OCI-LY7 (cell line): Measurements from ENCODE around the gene RTBDN. TPM values are rescaled to one million over a fixed set of nuclear protein-coding genes. Genes with fewer than 3 reads are reported as not detected.
A peak's percentile ranks its signal among the peaks of the same experiment; 100 is the strongest.

Experiments
- BruUV-seq: library from RNA; stranded (reverse); fragments of 400-500 nt; replicated peaks from 2 replicates; lab custom pipeline; 2021; lab: Mats Ljungman, UMichigan
- CTCF ChIA-PET: fragments of 300-600 bp; sonication (Branson Sonifier 250); formaldehyde crosslinking; loops from one replicate; lab custom pipeline; 2022; ENCODE audit warnings: antibody characterized with exemption; ENCODE audit not compliant: unreplicated experiment; lab: Charles Lee
- POLR2A ChIA-PET: fragments of 300-600 bp; sonication (Branson Sonifier 250); formaldehyde crosslinking; loops from one replicate; lab custom pipeline; 2022; ENCODE audit warnings: antibody characterized with exemption; lab: Charles Lee
- DNase-seq: peaks from one replicate; pipeline ENCODE4 v3.0.0-alpha.2; 2015; ENCODE audit warnings: low spot score
- H2AFZ ChIP-seq: fragments of 200-600 bp; sonication (generic), shearing (Covaris generic); 2 replicates; pipeline ENCODE4 v1.6.1; 2014; ENCODE audit warnings: mild to moderate bottlenecking, antibody characterized with exemption, low read length, moderate library complexity
- H3K27ac ChIP-seq: fragments of 200-600 bp; sonication (generic); 2 replicates; pipeline ENCODE4 v1.5.1; 2014; ENCODE audit warnings: mixed run types, low read depth, mild to moderate bottlenecking, moderate library complexity, low read length, inconsistent platforms; ENCODE audit not compliant: poor library complexity, severe bottlenecking
- H3K36me3 ChIP-seq: fragments of 200-600 bp; sonication (generic); 2 replicates; pipeline ENCODE4 v1.6.1; 2014; ENCODE audit warnings: mild to moderate bottlenecking, antibody characterized with exemption, low read length, moderate library complexity, mixed read lengths; ENCODE audit not compliant: insufficient read depth
- H3K4me1 ChIP-seq: fragments of 200-600 bp; sonication (generic); 2 replicates; pipeline ENCODE4 v1.5.1; 2014; ENCODE audit warnings: mild to moderate bottlenecking, low read length; ENCODE audit not compliant: insufficient read depth, poor library complexity, severe bottlenecking
- H3K4me2 ChIP-seq: fragments of 200-600 bp; sonication (generic); 2 replicates; pipeline ENCODE4 v1.6.1; 2014; ENCODE audit warnings: mild to moderate bottlenecking, low read length
- H3K4me3 ChIP-seq: fragments of 200-600 bp; sonication (generic); 2 replicates; pipeline ENCODE4 v1.5.1; 2014; ENCODE audit warnings: mild to moderate bottlenecking, low read depth, low read length; ENCODE audit not compliant: poor library complexity, severe bottlenecking
- H3K79me2 ChIP-seq: fragments of 200-600 bp; sonication (generic); 2 replicates; pipeline ENCODE4 v1.6.1; 2016; ENCODE audit warnings: low read depth, mild to moderate bottlenecking, low read length, moderate library complexity, mixed read lengths; ENCODE audit not compliant: insufficient read depth
- H3K9me2 ChIP-seq: fragments of 200-600 bp; sonication (generic); 2 replicates; pipeline ENCODE4 v1.6.1; 2016; ENCODE audit warnings: mild to moderate bottlenecking, low read length, mixed read lengths; ENCODE audit not compliant: insufficient read depth
- H3K9me3 ChIP-seq: fragments of 200-600 bp; sonication (generic); 2 replicates; pipeline ENCODE4 v1.6.1; 2014; ENCODE audit warnings: mild to moderate bottlenecking, mixed run types, low read length, mixed read lengths
- H4K20me1 ChIP-seq: fragments of 200-600 bp; sonication (generic); 2 replicates; pipeline ENCODE4 v1.6.1; 2014; ENCODE audit warnings: mild to moderate bottlenecking, antibody characterized with exemption, low read length, moderate library complexity, mixed read lengths; ENCODE audit not compliant: insufficient read depth
- EZH2phosphoT487 ChIP-seq: fragments of 200-600 bp; sonication (generic); IDR thresholded peaks from 2 replicates; pipeline ENCODE4 v1.6.1; 2018; ENCODE audit warnings: low read depth, borderline replicate concordance, mild to moderate bottlenecking, mixed run types, antibody characterized with exemption, low read length, moderate library complexity, mixed read lengths
- intact Hi-C: fragments of 100-400 bp; cut with micrococcal nuclease; formaldehyde crosslinking; loops from one replicate; pipeline ENCODE4 v1.10.0; 2022; ENCODE audit not compliant: unreplicated experiment
- total RNA-seq, 2 experiments: library from RNA; depleted of rRNA in 1 of 2; stranded (reverse); fragments of >200 nt in 1 of 2; shearing (Covaris generic) in 1 of 2; gene quantifications; 2 replicates each; pipeline ENCODE4 v1.2.3, GENCODE V29; 2014 to 2022
- TF ChIP-seq, protein P1 (sequence below): fragments of 200-600 bp; sonication (generic); conservative IDR thresholded peaks from 2 replicates; pipeline ENCODE4 v1.5.1; 2014; ENCODE audit warnings: mild to moderate bottlenecking, antibody characterized with exemption, low read length, moderate library complexity, mixed read lengths

Gene RTBDN
- total RNA-seq, 2 experiments from 2014 or later, result 1.2 TPM; not detected in 1

DNA sequence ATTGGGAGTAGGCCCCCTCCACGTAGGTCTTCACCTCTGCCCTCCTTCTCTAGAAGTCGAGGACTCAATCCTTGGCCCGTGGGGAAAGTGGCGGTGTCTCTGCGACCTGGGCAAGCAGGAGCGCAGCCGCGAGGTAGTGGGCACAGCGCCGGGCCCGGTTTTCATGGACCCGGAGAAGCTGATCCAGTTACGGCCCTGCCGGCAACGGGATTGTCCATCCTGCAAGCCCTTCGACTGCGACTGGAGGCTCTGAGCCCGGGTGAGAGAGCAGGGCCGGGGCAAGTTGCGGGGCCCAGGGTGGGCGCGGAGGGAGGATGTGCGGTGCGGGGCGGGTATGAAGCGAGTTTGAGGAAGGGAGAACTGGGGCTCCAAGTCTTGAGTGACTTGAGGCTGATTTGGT lies 30.3 kb downstream of the RTBDN start:
- H2AFZ ChIP-seq, result no peak overlapping the region
- H3K4me1 ChIP-seq, result peaks cover 30% of the 10 kb centered on the region
- no peak overlapping the region for H3K4me2 ChIP-seq
- TF ChIP-seq, protein P1, sequence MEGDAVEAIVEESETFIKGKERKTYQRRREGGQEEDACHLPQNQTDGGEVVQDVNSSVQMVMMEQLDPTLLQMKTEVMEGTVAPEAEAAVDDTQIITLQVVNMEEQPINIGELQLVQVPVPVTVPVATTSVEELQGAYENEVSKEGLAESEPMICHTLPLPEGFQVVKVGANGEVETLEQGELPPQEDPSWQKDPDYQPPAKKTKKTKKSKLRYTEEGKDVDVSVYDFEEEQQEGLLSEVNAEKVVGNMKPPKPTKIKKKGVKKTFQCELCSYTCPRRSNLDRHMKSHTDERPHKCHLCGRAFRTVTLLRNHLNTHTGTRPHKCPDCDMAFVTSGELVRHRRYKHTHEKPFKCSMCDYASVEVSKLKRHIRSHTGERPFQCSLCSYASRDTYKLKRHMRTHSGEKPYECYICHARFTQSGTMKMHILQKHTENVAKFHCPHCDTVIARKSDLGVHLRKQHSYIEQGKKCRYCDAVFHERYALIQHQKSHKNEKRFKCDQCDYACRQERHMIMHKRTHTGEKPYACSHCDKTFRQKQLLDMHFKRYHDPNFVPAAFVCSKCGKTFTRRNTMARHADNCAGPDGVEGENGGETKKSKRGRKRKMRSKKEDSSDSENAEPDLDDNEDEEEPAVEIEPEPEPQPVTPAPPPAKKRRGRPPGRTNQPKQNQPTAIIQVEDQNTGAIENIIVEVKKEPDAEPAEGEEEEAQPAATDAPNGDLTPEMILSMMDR, result no peak
- no peak for TF ChIP-seq EZH2phosphoT487
- ChIA-PET CTCF (no interaction called here), POLR2A (no interaction called here)
- peaks cover 24% of the 10 kb centered on the region for H3K36me3 ChIP-seq
- H3K9me3 ChIP-seq, result no peaks in the 10 kb centered on the region
- no peak overlapping the region for H3K27ac ChIP-seq
- DNase-seq, result no peak
- H4K20me1 ChIP-seq, result no peaks in the 10 kb centered on the region
- H3K79me2 ChIP-seq, result peaks cover 20% of the 10 kb centered on the region; the same call in 1 of the 2 replicates
- no peaks in the 10 kb centered on the region for H3K9me2 ChIP-seq
- intact Hi-C loops, result no loop called here
- BruUV-seq, result no TSS peak
- no peak overlapping the region for H3K4me3 ChIP-seq

DNA sequence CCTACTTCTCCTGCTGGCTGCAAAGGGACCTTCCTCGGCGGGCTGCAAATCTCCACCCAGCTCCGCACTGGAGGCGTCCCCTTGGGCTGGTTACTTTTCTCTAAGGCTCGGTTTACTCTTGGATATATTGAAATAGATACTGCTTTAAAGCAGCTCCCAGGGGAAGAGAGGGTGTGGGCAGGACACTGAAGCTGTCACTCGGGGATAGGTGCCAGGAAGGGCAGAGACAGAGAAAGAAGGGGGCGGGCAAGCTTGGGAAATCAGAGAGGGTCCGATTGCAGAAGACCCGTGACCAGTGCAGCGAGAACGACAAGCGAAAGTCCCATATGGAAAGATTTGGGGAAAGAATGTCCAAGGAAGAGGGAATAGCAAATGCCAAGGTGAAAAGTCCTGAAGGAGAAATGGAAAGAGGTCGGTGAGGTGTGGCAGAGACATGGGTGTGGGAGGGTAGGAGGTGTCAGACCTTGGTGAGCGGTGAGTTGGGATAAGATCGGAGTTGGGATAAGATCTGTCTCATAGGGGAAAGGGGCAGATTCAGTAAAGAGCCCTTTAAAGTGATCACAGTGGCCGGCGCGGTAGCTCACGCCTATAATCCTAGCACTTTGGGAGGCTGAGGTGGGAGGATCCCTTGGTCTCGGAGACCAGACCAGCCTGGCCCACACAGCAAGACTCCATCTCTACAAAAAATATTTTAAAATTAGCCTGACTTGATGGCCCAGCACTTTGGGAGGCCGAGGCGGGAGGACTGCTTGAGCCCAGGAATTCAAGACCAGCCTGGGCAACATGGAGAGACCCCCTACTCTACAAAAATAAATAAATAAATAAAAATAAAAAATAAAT lies 31.9 kb downstream of the RTBDN start:
- Histone ChIP-seq H3K9me3 (no peaks in the 10 kb centered on the region), H4K20me1 (no peaks in the 10 kb centered on the region), H3K4me3 (peak overlapping the region; percentile 95), H3K4me2 (peak overlapping the region; percentile 92), H3K36me3 (peaks cover 19% of the 10 kb centered on the region; the same call in 1 of the 2 replicates), H3K4me1 (peaks cover 28% of the 10 kb centered on the region), H3K27ac (no peak overlapping the region), H3K9me2 (no peaks in the 10 kb centered on the region), H3K79me2 (peaks cover 20% of the 10 kb centered on the region; the same call in 1 of the 2 replicates), H2AFZ (peak overlapping the region; percentile 71; the same call in 1 of the 2 replicates)
- intact Hi-C loops, result no loop called here
- ChIA-PET POLR2A (interaction anchor here (1.1 kb wide), 1 partner anchor 10 kb away, joined by 5 read pairs; the partner anchor contains the start of gene JUNB), CTCF (no interaction called here)
- BruUV-seq, result no TSS peak
- no peak for TF ChIP-seq EZH2phosphoT487
- TF ChIP-seq, protein P1, result no peak
- no peak for DNase-seq
